Testis (tissue), 3 donors: ENCODE data around the gene BLACAT1. TPM values are rescaled to one million over a fixed set of nuclear protein-coding genes. Genes with fewer than 3 reads are reported as not detected.

ENCODE experiments used
- DNase-seq: peaks from one replicate; pipeline ENCODE4 v3.0.0-alpha.2; 2019
- H3K27ac ChIP-seq, 2 donors: fragments of 200-600 bp; sonication (generic); one replicate each; pipeline ENCODE4 v1.5.1; 2019
- H3K27me3 ChIP-seq: fragments of 200-600 bp; sonication (generic); one replicate; pipeline ENCODE4 v1.5.1; 2019
- H3K36me3 ChIP-seq: fragments of 200-600 bp; sonication (generic); one replicate; pipeline ENCODE4 v1.5.1; 2017; ENCODE audit warnings: low read depth; ENCODE audit errors: missing control alignments
- H3K4me1 ChIP-seq: fragments of 200-600 bp; sonication (generic); one replicate; pipeline ENCODE4 v1.5.1; 2019
- H3K4me3 ChIP-seq, 2 donors: fragments of 200-600 bp; sonication (generic); one replicate each; pipeline ENCODE4 v1.5.1; 2017 to 2019
- H3K9me3 ChIP-seq: fragments of 200-600 bp; sonication (generic); one replicate; pipeline ENCODE4 v1.5.1; 2017
- POLR2A ChIP-seq: fragments of 450-650 bp; IDR thresholded peaks from one replicate; pipeline ENCODE4 v1.6.1; 2017; ENCODE audit warnings: antibody characterized with exemption, mild to moderate bottlenecking, moderate library complexity
- WGBS, 2 donors: methylation state at CpG; one replicate each; pipeline ENCODE4 v1.1.5; 2018; 5-methylcytosine and 5-hydroxymethylcytosine counted together
- intact Hi-C: fragments of 100-400 bp; cut with DNase I; formaldehyde crosslinking; loops from one replicate; pipeline ENCODE4 v1.15.1; 2023; ENCODE audit warnings: low total_unique reads
- polyA plus RNA-seq: library from polyadenylated mRNA; stranded (reverse); fragments of 350-450 nt; fragmentation: Illumina TruSeq; extraction: RNeasy Lipid Tissue Mini Kit (QIAGEN cat#74804); gene quantifications from one replicate; pipeline ENCODE4 v1.2.3, GENCODE V29; 2014; ENCODE audit warnings: low read depth, low replicate concordance; ENCODE audit not compliant: insufficient read depth
- total RNA-seq, 2 donors: library from RNA; depleted of rRNA; stranded (reverse); fragments of >200 nt; gene quantifications; one replicate each; pipeline ENCODE4 v1.2.3, GENCODE V29; 2016
- TF ChIP-seq, protein P1 (sequence below), 3 experiments: fragments of 450-650 bp in 2 of 3; fragments of 200-600 bp in 1 of 3; sonication (generic) in 1 of 3; IDR thresholded peaks; one replicate each; pipeline ENCODE4 v1.5.1; 2016 to 2019; ENCODE audit warnings: antibody characterized with exemption in 3 of 3, mild to moderate bottlenecking in 2 of 3, moderate library complexity in 1 of 3

The BLACAT1 gene
- total and polyA plus RNA-seq, 3 donors from 2014 or later, result 5.9 to 15.5 (median 14.4) TPM

GRCh38 chr1:205444931-205445645, 10.8 kb downstream of the BLACAT1 start:
- intact Hi-C loops, result no loop called here
- Histone ChIP-seq H3K4me3 (peak overlapping the region in 1 of 2 donors; percentile 18), H3K9me3 (no peaks in the 10 kb centered on the region), H3K27me3 (no peaks in the 10 kb centered on the region), H3K27ac (peak overlapping the region in 1 of 2 donors; percentile 15), H3K36me3 (no peaks in the 10 kb centered on the region), H3K4me1 (peaks cover 59% of the 10 kb centered on the region)
- DNase-seq, result peak; percentile 74
- no peak for TF ChIP-seq POLR2A
- TF ChIP-seq, protein P1, sequence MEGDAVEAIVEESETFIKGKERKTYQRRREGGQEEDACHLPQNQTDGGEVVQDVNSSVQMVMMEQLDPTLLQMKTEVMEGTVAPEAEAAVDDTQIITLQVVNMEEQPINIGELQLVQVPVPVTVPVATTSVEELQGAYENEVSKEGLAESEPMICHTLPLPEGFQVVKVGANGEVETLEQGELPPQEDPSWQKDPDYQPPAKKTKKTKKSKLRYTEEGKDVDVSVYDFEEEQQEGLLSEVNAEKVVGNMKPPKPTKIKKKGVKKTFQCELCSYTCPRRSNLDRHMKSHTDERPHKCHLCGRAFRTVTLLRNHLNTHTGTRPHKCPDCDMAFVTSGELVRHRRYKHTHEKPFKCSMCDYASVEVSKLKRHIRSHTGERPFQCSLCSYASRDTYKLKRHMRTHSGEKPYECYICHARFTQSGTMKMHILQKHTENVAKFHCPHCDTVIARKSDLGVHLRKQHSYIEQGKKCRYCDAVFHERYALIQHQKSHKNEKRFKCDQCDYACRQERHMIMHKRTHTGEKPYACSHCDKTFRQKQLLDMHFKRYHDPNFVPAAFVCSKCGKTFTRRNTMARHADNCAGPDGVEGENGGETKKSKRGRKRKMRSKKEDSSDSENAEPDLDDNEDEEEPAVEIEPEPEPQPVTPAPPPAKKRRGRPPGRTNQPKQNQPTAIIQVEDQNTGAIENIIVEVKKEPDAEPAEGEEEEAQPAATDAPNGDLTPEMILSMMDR (IDR thresholded peaks at IDR 0.05), result no peak
- WGBS, 2 donors, result 34 to 53% methylated on average over 17 to 18 of the region's 18 CpGs

GRCh38 chr1:205444300-205444930, 11.4 kb downstream of the BLACAT1 start:
- DNase-seq, result no peak
- H3K27ac ChIP-seq, result peak overlapping the region in 1 of 2 donors; percentile 15

GRCh38 chr1:205443585-205444299, 12.1 kb downstream of the BLACAT1 start:
- DNase-seq, result no peak
- Histone ChIP-seq H3K4me3 (no peak overlapping the region), H3K36me3 (no peaks in the 10 kb centered on the region), H3K9me3 (no peaks in the 10 kb centered on the region), H3K4me1 (peaks cover 72% of the 10 kb centered on the region), H3K27ac (no peak overlapping the region), H3K27me3 (no peaks in the 10 kb centered on the region)
- WGBS, 2 donors, result 57 to 77% methylated on average over 7 of the region's 7 CpGs
- intact Hi-C loops, result no loop called here
- TF ChIP-seq POLR2A, result no peak
- TF ChIP-seq, protein P1 (IDR thresholded peaks at IDR 0.05), result no peak

More at GRCh38 chr1:205444300-205444930, 11.4 kb downstream of the BLACAT1 start:
- no peaks in the 10 kb centered on the region for H3K27me3 ChIP-seq
- WGBS, 2 donors, result 54 to 76% methylated on average over 10 of the region's 10 CpGs
- H3K4me1 ChIP-seq, result peaks cover 65% of the 10 kb centered on the region
- H3K4me3 ChIP-seq, result peak overlapping the region in 1 of 2 donors; percentile 18
- intact Hi-C loops, result no loop called here
- H3K36me3 ChIP-seq, result no peaks in the 10 kb centered on the region
- H3K9me3 ChIP-seq, result no peaks in the 10 kb centered on the region
- TF ChIP-seq, protein P1 (IDR thresholded peaks at IDR 0.05), result no peak
- TF ChIP-seq POLR2A, result no peak

GRCh38 chr1:205442051-205442725, 13.7 kb downstream of the BLACAT1 start:
- DNase-seq, result no peak
- peaks cover 76% of the 10 kb centered on the region for H3K4me1 ChIP-seq
- H3K27ac ChIP-seq, result peak overlapping the region in 1 of 2 donors; percentile 24
- no peak overlapping the region for H3K4me3 ChIP-seq
- WGBS, 2 donors, result 78 to 80% methylated on average over 11 to 12 of the region's 12 CpGs
- intact Hi-C loops, result no loop called here
- TF ChIP-seq, protein P1 (IDR thresholded peaks at IDR 0.05), result no peak
- no peak for TF ChIP-seq POLR2A
- no peaks in the 10 kb centered on the region for H3K9me3 ChIP-seq
- H3K36me3 ChIP-seq, result no peaks in the 10 kb centered on the region
- no peaks in the 10 kb centered on the region for H3K27me3 ChIP-seq
